ENCODE data around the gene IPPK. TPM values are rescaled to one million over a fixed set of nuclear protein-coding genes. Genes with fewer than 3 reads are reported as not detected.

IPPK gene
- total RNA-seq, 1 donor from 2014 or later = 39.5 TPM

DNA sequence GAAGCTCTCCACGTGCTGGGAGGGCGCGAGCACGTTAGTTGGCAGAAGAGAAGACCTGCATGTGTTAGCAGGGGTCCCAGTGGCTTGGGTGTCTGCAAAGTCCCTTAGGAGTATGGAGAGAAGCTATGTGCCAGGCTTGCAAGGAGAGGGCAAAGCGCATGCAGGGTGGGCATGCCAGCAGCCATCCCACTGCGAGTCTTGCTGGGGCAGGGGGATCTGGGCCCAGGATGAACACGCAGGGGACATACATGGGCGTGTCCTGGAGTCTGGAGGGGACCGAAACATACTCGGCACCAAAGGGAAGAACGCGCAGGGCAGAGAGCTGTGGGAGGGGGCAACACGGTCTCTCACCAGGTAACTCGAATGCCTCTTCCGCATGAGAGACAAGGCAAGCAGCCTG, 43.6 kb upstream of the IPPK start:
- TF ChIP-seq, protein P1, sequence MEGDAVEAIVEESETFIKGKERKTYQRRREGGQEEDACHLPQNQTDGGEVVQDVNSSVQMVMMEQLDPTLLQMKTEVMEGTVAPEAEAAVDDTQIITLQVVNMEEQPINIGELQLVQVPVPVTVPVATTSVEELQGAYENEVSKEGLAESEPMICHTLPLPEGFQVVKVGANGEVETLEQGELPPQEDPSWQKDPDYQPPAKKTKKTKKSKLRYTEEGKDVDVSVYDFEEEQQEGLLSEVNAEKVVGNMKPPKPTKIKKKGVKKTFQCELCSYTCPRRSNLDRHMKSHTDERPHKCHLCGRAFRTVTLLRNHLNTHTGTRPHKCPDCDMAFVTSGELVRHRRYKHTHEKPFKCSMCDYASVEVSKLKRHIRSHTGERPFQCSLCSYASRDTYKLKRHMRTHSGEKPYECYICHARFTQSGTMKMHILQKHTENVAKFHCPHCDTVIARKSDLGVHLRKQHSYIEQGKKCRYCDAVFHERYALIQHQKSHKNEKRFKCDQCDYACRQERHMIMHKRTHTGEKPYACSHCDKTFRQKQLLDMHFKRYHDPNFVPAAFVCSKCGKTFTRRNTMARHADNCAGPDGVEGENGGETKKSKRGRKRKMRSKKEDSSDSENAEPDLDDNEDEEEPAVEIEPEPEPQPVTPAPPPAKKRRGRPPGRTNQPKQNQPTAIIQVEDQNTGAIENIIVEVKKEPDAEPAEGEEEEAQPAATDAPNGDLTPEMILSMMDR (IDR thresholded peaks at IDR 0.05) = no peak
- TF ChIP-seq POLR2A (IDR thresholded peaks at IDR 0.05) (no peak), POLR2AphosphoS5 (IDR thresholded peaks at IDR 0.05; ENCODE audit: insufficient read depth in 1 of 2, low read depth in 1 of 2) (no peak)
- Histone ChIP-seq H3K4me1 (peaks cover 46% of the 10 kb centered on the region), H3K36me3 (peaks cover 0 to 53% of the 10 kb centered on the region in 2 donors), H3K4me3 (no peak overlapping the region), H3K27ac (no peak overlapping the region), H3K27me3 (no peaks in the 10 kb centered on the region), H3K9me3 (no peaks in the 10 kb centered on the region)
- intact Hi-C loops (cut with DNase I) = no loop called here
- peak in 1 of 2 donors; percentile 87 for DNase-seq (ENCODE audit: extremely low spot score in 2 of 2)

DNA sequence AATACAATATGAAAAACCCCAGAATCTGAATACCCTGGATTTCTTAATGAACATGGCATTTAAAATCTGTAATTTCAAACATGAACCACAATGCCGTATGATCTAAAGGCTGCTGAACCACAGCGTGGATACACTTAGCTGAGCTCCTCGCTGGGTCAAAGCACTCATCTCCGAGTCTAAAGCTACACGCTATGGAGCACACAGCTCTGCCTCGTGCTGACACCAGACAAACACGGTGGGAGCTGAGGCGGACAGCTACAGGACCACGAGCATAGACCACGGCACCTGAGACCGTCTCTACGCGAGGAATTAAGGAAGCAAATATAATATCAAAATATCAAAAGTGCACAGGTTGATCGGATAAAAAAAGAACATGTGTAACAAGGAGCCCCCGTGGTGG, 42.8 kb upstream of the IPPK start:
- H3K9me3 ChIP-seq = no peaks in the 10 kb centered on the region
- no peak overlapping the region for H3K4me3 ChIP-seq
- H3K36me3 ChIP-seq = peaks cover 0 to 45% of the 10 kb centered on the region in 2 donors
- peaks cover 39% of the 10 kb centered on the region for H3K4me1 ChIP-seq
- TF ChIP-seq, protein P1 (IDR thresholded peaks at IDR 0.05) = no peak
- TF ChIP-seq POLR2AphosphoS5 (IDR thresholded peaks at IDR 0.05; ENCODE audit: insufficient read depth in 1 of 2, low read depth in 1 of 2) = no peak
- no peak for TF ChIP-seq POLR2A (IDR thresholded peaks at IDR 0.05)
- no peak for DNase-seq (ENCODE audit: extremely low spot score in 2 of 2)
- intact Hi-C loops (cut with DNase I) = no loop called here
- H3K27me3 ChIP-seq = no peaks in the 10 kb centered on the region
- H3K27ac ChIP-seq = no peak overlapping the region

DNA sequence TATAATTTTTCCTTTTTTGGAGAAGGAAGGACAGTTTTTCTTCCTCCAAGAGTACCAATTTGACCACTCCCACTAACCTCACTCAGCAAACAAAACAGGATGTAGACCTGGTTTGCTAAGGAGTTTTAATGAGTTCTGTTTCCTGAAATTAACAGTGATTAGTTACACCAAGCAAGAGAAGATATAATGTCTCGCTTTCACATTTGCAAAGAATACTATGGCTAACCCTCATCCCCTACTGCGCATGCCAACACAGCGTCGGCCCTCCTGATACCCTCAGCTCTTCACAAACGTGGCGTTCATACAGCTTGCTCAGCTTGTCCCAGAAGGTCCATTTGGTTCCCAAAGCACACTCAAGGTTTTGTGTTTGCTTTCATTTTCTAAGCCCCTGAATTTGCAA, 41.9 kb upstream of the IPPK start:
- Histone ChIP-seq H3K36me3 (peaks cover 0 to 40% of the 10 kb centered on the region in 2 donors), H3K4me1 (peaks cover 30% of the 10 kb centered on the region), H3K9me3 (no peaks in the 10 kb centered on the region), H3K27me3 (no peaks in the 10 kb centered on the region), H3K27ac (no peak overlapping the region), H3K4me3 (no peak overlapping the region)
- DNase-seq (ENCODE audit: extremely low spot score in 2 of 2) = no peak
- intact Hi-C loops (cut with DNase I) = no loop called here
- TF ChIP-seq POLR2AphosphoS5 (IDR thresholded peaks at IDR 0.05; ENCODE audit: insufficient read depth in 1 of 2, low read depth in 1 of 2) = no peak
- TF ChIP-seq, protein P1 (IDR thresholded peaks at IDR 0.05) = no peak
- no peak for TF ChIP-seq POLR2A (IDR thresholded peaks at IDR 0.05)

DNA sequence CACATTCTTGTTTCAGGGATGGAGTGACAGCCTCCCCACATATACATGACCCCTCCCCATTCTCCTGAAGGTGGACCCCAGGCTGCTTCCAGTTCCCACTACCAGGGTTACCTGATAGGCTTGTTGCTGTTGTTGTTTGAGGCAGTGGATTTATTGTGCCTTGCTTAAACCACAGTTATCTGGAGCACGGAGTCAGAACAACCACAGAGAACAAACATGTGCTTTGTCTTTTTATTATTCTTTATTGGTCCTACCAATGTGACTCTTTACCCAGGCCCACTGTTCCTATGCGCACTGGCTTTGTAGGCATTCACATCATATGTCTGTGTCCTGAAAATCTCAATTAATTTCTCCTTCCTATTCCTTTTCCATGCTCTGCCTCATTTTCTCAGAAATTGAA, 41.2 kb upstream of the IPPK start:
- peak overlapping the region; percentile 30 for H3K27ac ChIP-seq
- intact Hi-C loops (cut with DNase I) = no loop called here

DNA sequence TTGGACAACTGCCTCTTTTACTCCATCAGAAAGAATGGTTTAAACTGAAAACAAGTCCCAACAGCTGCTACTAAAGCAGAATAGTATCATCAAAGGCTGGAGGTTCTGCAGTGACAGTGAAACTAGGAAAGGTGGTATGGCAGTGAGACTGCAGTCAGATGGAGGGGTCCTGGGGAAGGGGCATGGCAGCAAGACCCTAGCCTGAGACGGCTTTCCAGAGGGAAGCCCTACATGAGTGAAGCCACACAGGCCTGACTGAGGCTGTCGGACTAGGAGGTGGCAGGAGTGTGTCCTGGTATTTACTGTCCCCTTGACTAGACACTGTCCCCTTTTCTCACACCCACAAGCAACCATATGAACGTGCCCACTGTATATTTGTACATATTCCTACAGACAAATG, 40.4 kb upstream of the IPPK start:
- DNase-seq (ENCODE audit: extremely low spot score in 2 of 2) = no peak
- peaks cover 0 to 35% of the 10 kb centered on the region in 2 donors for H3K36me3 ChIP-seq
- intact Hi-C loops (cut with DNase I) = no loop called here

More for the DNA sequence above, 41.2 kb upstream of the IPPK start:
- H3K36me3 ChIP-seq = peaks cover 0 to 40% of the 10 kb centered on the region in 2 donors
- no peak overlapping the region for H3K4me3 ChIP-seq
- H3K4me1 ChIP-seq = peaks cover 23% of the 10 kb centered on the region
- TF ChIP-seq POLR2A (IDR thresholded peaks at IDR 0.05) (no peak), POLR2AphosphoS5 (IDR thresholded peaks at IDR 0.05; ENCODE audit: insufficient read depth in 1 of 2, low read depth in 1 of 2) (no peak)
- TF ChIP-seq, protein P1 (IDR thresholded peaks at IDR 0.05) = no peak
- H3K27me3 ChIP-seq = no peaks in the 10 kb centered on the region
- no peak for DNase-seq (ENCODE audit: extremely low spot score in 2 of 2)
- H3K9me3 ChIP-seq = no peaks in the 10 kb centered on the region

More for the DNA sequence above, 40.4 kb upstream of the IPPK start:
- no peaks in the 10 kb centered on the region for H3K9me3 ChIP-seq
- H3K27me3 ChIP-seq = no peaks in the 10 kb centered on the region
- peaks cover 15% of the 10 kb centered on the region for H3K4me1 ChIP-seq
- peak overlapping the region; percentile 30 for H3K27ac ChIP-seq
- TF ChIP-seq POLR2AphosphoS5 (IDR thresholded peaks at IDR 0.05; ENCODE audit: insufficient read depth in 1 of 2, low read depth in 1 of 2) = no peak
- TF ChIP-seq, protein P1 (IDR thresholded peaks at IDR 0.05) = no peak
- TF ChIP-seq POLR2A (IDR thresholded peaks at IDR 0.05) = no peak
- H3K4me3 ChIP-seq = no peak overlapping the region
